Ishikawa (cell line): Measurements from ENCODE around the gene HHAT.

Source experiments
- CEBPB ChIP-seq: IDR thresholded peaks from 2 replicates; pipeline ENCODE4 v1.6.1; 2012
- CREB1 ChIP-seq: IDR thresholded peaks from 2 replicates; pipeline ENCODE4 v1.6.1; 2012; ENCODE audit warnings: low read depth
- EGR1 ChIP-seq: IDR thresholded peaks from 2 replicates; pipeline ENCODE4 v1.6.1; 2012
- EP300 ChIP-seq: IDR thresholded peaks from 2 replicates; pipeline ENCODE4 v1.6.1; 2012; ENCODE audit warnings: borderline replicate concordance
- FOXM1 ChIP-seq: IDR thresholded peaks from 2 replicates; pipeline ENCODE4 v1.6.1; 2012; ENCODE audit warnings: low read depth, borderline replicate concordance
- NFIC ChIP-seq: IDR thresholded peaks from 2 replicates; pipeline ENCODE4 v1.6.1; 2012
- RAD21 ChIP-seq: IDR thresholded peaks from 2 replicates; pipeline ENCODE4 v1.6.1; 2012; ENCODE audit warnings: low read depth
- TAF1 ChIP-seq: IDR thresholded peaks from 2 replicates; pipeline ENCODE4 v1.6.1; 2012; ENCODE audit warnings: low read depth, mild to moderate bottlenecking
- TCF12 ChIP-seq: IDR thresholded peaks from 2 replicates; pipeline ENCODE4 v1.6.1; 2012; ENCODE audit warnings: low read depth
- TEAD4 ChIP-seq: IDR thresholded peaks from 2 replicates; pipeline ENCODE4 v1.6.1; 2012
- USF1 ChIP-seq: IDR thresholded peaks from 2 replicates; pipeline ENCODE4 v1.6.1; 2012
- YY1 ChIP-seq: IDR thresholded peaks from 2 replicates; pipeline ENCODE4 v1.6.1; 2012; ENCODE audit warnings: low read depth
- ZBTB7A ChIP-seq: IDR thresholded peaks from 2 replicates; pipeline ENCODE4 v1.6.1; 2012; ENCODE audit warnings: low read depth
- TF ChIP-seq, protein P1 (sequence below): IDR thresholded peaks from 2 replicates; pipeline ENCODE4 v1.6.1; 2012
- TF ChIP-seq, protein P2 (sequence below): IDR thresholded peaks from 2 replicates; pipeline ENCODE4 v1.6.1; 2012; ENCODE audit warnings: low read depth, mild to moderate bottlenecking

Gene HHAT

DNA sequence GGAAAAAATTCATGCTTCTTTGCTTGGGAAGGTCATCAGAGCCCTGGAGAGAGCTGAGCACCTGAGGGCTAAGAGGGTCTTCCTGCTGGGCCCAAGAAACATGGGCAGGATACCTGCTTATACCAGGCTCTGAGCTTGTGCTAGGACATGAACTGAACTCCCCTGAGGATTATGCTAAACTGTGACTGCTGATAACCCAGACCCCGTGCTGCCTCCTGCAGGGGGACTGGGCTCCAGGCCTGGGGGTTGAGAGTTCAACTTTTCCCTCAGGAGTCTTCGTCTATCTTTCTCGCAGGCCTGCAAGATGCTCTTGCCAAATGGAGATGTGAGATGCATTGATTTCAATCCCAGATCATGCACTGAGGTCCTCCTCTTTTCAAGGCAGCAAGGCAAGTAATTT lies 368.5 kb downstream of the HHAT start:
- no peak for TF ChIP-seq TEAD4
- TF ChIP-seq NFIC = no peak
- TF ChIP-seq EGR1 = no peak
- no peak for TF ChIP-seq YY1
- TF ChIP-seq RAD21 = no peak
- no peak for TF ChIP-seq ZBTB7A
- no peak for TF ChIP-seq FOXM1
- no peak for TF ChIP-seq TAF1
- TF ChIP-seq USF1 = no peak
- TF ChIP-seq CEBPB = no peak
- TF ChIP-seq EP300 = no peak

- no peak for TF ChIP-seq TAF1
- TF ChIP-seq TEAD4 = no peak
- TF ChIP-seq YY1 = no peak
- TF ChIP-seq, protein P1, sequence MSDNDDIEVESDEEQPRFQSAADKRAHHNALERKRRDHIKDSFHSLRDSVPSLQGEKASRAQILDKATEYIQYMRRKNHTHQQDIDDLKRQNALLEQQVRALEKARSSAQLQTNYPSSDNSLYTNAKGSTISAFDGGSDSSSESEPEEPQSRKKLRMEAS = no peak
- TF ChIP-seq CREB1 = no peak
These were observed 370.0 kb downstream of the HHAT start for GRCh38 chr1:210698661-210699060.

DNA sequence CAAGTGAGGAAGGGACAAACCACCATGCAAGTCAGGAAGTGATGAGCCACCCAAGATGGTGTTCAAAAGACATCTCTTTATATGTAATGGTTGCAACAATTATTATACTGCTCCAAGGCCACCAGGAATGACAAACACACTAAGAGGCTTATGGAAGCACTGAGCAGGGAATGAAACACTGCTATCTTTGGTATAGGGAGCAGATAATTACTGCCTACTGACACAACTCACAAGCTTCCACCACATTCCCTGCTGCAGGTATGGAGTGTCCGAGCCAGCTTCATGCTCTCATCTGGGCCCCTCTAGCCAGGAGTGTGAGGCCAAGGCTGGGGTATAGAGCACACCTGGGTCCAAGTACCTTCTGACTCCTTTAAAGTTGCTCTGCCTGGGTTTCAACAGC lies 371.4 kb downstream of the HHAT start:
- TF ChIP-seq NFIC = no peak
- TF ChIP-seq TAF1 = no peak
- no peak for TF ChIP-seq USF1
- TF ChIP-seq RAD21 = no peak
- no peak for TF ChIP-seq YY1
- no peak for TF ChIP-seq TEAD4
- TF ChIP-seq TCF12 = no peak
- TF ChIP-seq EGR1 = no peak
- TF ChIP-seq FOXM1 = no peak
- TF ChIP-seq, protein P1 = no peak
- TF ChIP-seq ZBTB7A = no peak
- TF ChIP-seq EP300 = no peak

GRCh38 chr1:210700511-210700910 lies 371.8 kb downstream of the HHAT start:
- TF ChIP-seq, protein P1 = no peak
- no peak for TF ChIP-seq CREB1
- TF ChIP-seq FOXM1 = no peak
- no peak for TF ChIP-seq RAD21
- no peak for TF ChIP-seq NFIC
- no peak for TF ChIP-seq EP300
- TF ChIP-seq CEBPB = no peak
- no peak for TF ChIP-seq YY1
- no peak for TF ChIP-seq TEAD4
- no peak for TF ChIP-seq TCF12
- TF ChIP-seq USF1 = no peak
- TF ChIP-seq TAF1 = no peak
- TF ChIP-seq, protein P2, sequence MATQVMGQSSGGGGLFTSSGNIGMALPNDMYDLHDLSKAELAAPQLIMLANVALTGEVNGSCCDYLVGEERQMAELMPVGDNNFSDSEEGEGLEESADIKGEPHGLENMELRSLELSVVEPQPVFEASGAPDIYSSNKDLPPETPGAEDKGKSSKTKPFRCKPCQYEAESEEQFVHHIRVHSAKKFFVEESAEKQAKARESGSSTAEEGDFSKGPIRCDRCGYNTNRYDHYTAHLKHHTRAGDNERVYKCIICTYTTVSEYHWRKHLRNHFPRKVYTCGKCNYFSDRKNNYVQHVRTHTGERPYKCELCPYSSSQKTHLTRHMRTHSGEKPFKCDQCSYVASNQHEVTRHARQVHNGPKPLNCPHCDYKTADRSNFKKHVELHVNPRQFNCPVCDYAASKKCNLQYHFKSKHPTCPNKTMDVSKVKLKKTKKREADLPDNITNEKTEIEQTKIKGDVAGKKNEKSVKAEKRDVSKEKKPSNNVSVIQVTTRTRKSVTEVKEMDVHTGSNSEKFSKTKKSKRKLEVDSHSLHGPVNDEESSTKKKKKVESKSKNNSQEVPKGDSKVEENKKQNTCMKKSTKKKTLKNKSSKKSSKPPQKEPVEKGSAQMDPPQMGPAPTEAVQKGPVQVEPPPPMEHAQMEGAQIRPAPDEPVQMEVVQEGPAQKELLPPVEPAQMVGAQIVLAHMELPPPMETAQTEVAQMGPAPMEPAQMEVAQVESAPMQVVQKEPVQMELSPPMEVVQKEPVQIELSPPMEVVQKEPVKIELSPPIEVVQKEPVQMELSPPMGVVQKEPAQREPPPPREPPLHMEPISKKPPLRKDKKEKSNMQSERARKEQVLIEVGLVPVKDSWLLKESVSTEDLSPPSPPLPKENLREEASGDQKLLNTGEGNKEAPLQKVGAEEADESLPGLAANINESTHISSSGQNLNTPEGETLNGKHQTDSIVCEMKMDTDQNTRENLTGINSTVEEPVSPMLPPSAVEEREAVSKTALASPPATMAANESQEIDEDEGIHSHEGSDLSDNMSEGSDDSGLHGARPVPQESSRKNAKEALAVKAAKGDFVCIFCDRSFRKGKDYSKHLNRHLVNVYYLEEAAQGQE = no peak

- TF ChIP-seq TAF1 = no peak
- no peak for TF ChIP-seq CEBPB
- TF ChIP-seq CREB1 = no peak
- TF ChIP-seq TEAD4 = no peak
- no peak for TF ChIP-seq YY1
- TF ChIP-seq TCF12 = no peak
These were observed 373.8 kb downstream of the HHAT start for GRCh38 chr1:210702506-210702905.

DNA sequence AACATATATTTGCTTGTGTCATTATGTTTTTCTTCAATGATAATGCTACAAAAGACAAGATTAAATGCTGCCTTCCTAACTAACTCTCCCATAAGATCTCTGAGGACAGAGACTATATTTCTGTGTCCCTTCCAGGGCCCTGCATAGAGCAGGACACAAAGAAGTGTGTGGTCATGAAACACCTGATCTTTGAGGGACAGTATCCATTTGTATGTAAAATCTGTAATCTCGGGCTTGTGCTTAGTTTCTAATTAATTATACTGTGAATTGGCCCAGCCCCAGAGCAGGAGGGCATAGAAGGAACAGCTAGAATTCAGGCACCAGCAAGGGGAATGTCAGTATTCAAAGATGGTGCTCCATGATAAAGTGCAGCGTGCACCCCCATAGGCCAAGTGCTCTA lies 374.9 kb downstream of the HHAT start:
- no peak for TF ChIP-seq CEBPB
- TF ChIP-seq, protein P1 = no peak
- TF ChIP-seq RAD21 = no peak
- TF ChIP-seq, protein P2 = no peak
- TF ChIP-seq USF1 = no peak
- no peak for TF ChIP-seq ZBTB7A
- no peak for TF ChIP-seq EGR1
- no peak for TF ChIP-seq NFIC
- TF ChIP-seq YY1 = no peak
- no peak for TF ChIP-seq CREB1
- TF ChIP-seq TCF12 = no peak
- no peak for TF ChIP-seq TAF1
- TF ChIP-seq EP300 = no peak
